Parathyroid adenoma (tissue), 2 donors: ENCODE data around the gene OSBPL2.

Experiments used
- H2AFZ ChIP-seq: fragments of 300-600 bp; sonication (generic); one replicate; pipeline ENCODE4 v1.7.0; 2017; ENCODE audit warnings: antibody characterized with exemption, mild to moderate bottlenecking
- H3K27ac ChIP-seq: fragments of 300-600 bp; sonication (generic); one replicate; pipeline ENCODE4 v1.7.0; 2017
- H3K27me3 ChIP-seq: fragments of 300-600 bp; sonication (generic); one replicate; pipeline ENCODE4 v1.7.0; 2017; ENCODE audit warnings: low read length; ENCODE audit not compliant: control insufficient read depth, insufficient read depth
- H3K36me3 ChIP-seq: fragments of 300-600 bp; sonication (generic); one replicate; pipeline ENCODE4 v1.7.0; 2017; ENCODE audit warnings: low read length; ENCODE audit not compliant: control insufficient read depth, insufficient read depth
- H3K4me1 ChIP-seq: fragments of 300-600 bp; sonication (generic); one replicate; pipeline ENCODE4 v1.7.0; 2017; ENCODE audit warnings: control low read depth
- H3K4me2 ChIP-seq: fragments of 300-600 bp; sonication (generic); one replicate; pipeline ENCODE4 v1.7.0; 2017; ENCODE audit warnings: low read length
- H3K4me3 ChIP-seq: fragments of 300-600 bp; sonication (generic); one replicate; pipeline ENCODE4 v1.7.0; 2017; ENCODE audit warnings: low read depth, low read length
- H3K79me2 ChIP-seq: fragments of 300-600 bp; sonication (generic); one replicate; pipeline ENCODE4 v1.7.0; 2017; ENCODE audit warnings: control low read depth
- H3K9ac ChIP-seq: fragments of 300-600 bp; sonication (generic); one replicate; pipeline ENCODE4 v1.7.0; 2017; ENCODE audit warnings: mild to moderate bottlenecking
- H3K9me3 ChIP-seq: fragments of 300-600 bp; sonication (generic); one replicate; pipeline ENCODE4 v1.7.0; 2017; ENCODE audit warnings: low read length; ENCODE audit not compliant: control insufficient read depth
- CTCF ChIP-seq: fragments of 300-600 bp; sonication (generic); IDR thresholded peaks from one replicate; pipeline ENCODE4 v1.7.0; 2017; ENCODE audit warnings: antibody characterized with exemption, mild to moderate bottlenecking
- donor health status: primary hyperparathyroidism.

Gene OSBPL2

DNA sequence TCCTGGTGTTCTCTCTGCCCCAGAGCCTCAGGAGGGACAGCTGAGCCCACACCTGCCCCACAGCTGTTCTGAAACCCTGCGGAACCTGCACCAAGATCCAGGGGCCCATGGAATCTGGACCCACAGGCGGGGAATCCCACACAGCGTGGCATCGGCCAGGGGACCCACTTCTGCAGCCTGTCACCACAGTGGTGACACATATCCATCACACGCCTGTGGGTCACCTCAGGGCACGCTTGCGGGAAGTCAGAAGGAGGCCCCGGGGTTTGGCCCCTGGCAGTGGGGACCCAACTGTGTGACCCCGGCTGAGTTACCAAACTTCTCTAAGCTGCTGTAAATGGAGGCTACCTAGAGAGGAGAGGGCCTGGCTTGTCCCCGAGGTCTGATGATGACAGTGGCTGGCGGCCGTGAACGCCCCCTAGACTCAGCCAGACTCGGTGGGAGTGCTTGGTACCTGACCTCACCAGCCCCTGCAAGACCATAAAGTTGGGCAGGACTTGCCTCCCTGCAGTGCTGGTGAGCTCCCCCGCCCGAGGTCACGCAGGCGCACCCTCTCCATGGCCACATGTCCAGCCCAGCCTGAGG lies 16.0 kb upstream of the OSBPL2 start:
- H3K9ac ChIP-seq: no peak overlapping the region
- no peak overlapping the region for H2AFZ ChIP-seq
- H3K27ac ChIP-seq: no peak overlapping the region
- no peak overlapping the region for H3K4me2 ChIP-seq
- no peaks in the 10 kb centered on the region for H3K27me3 ChIP-seq
- no peaks in the 10 kb centered on the region for H3K9me3 ChIP-seq
- no peak for TF ChIP-seq CTCF
- H3K4me3 ChIP-seq: no peak overlapping the region
- peaks cover 2% of the 10 kb centered on the region for H3K4me1 ChIP-seq
- H3K79me2 ChIP-seq: no peaks in the 10 kb centered on the region
- no peaks in the 10 kb centered on the region for H3K36me3 ChIP-seq

- Histone ChIP-seq H3K9ac (no peak overlapping the region), H3K4me2 (no peak overlapping the region), H3K4me1 (peaks cover 6% of the 10 kb centered on the region), H3K27me3 (no peaks in the 10 kb centered on the region), H3K36me3 (no peaks in the 10 kb centered on the region), H3K4me3 (no peak overlapping the region), H3K9me3 (no peaks in the 10 kb centered on the region), H3K27ac (no peak overlapping the region), H2AFZ (no peak overlapping the region), H3K79me2 (no peaks in the 10 kb centered on the region)
- no peak for TF ChIP-seq CTCF
Measured at GRCh38 chr20:62222972-62223371, 15.3 kb upstream of the OSBPL2 start.

DNA sequence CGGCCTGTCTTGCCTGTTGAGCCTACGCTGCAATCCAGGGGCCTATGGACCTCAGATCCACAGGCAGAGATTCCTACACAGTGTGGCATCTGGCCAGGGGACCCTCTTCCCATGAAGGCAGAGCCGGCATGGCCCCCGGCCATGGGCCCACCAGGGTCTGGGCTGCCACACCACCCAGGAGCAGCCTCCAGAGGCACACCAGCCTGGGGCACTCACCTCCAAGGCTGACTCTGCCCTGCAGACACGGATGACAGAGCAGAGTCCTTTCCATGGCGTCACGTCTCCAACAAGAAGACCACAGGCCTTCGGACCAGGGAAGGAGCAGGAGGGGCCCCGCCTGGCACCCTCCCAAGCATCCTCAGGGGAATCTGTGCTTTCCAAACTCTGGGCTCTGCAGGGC lies 14.8 kb upstream of the OSBPL2 start:
- Histone ChIP-seq H3K9ac (no peak overlapping the region), H3K4me1 (peaks cover 11% of the 10 kb centered on the region), H3K27me3 (no peaks in the 10 kb centered on the region), H3K27ac (no peak overlapping the region), H3K36me3 (no peaks in the 10 kb centered on the region), H2AFZ (no peak overlapping the region), H3K4me3 (no peak overlapping the region), H3K9me3 (no peaks in the 10 kb centered on the region), H3K4me2 (no peak overlapping the region), H3K79me2 (no peaks in the 10 kb centered on the region)
- TF ChIP-seq CTCF: no peak

DNA sequence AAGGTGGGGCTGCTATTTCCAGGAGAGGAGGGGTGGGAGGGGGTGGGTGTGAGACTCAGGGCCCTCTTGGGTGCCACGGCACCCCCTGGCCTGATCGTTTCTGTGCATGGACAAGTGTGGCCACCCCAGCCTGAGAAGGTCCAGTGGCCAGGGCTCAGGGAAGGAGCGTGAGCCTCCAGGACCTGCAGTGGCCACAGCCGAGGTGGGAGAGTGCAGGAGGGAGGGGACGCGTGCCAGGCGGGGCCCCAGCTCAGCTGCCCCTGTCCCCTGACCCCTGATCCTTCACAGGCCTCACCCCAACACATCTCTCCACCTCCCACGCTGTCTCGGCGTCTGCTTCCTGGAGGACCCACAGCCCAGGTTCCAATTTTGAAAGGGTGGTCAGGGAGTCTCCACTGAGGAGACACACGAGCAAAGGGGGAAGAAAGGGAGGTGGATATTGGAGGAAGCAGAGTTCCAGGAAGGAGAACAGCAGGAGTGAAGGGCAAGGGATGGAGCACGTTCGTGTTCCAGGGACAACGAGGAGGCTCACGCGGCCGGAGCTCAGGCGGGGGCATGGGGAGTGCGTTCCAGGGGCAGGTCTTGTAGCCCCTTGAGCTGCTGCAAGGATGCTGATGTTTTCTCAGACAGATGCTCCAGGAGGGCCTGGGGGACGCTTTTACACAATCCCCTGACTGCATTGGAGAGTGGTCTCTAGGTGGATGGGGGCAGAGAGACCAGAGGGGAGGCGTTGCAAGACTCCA lies 14.0 kb upstream of the OSBPL2 start:
- H3K36me3 ChIP-seq: no peaks in the 10 kb centered on the region
- no peaks in the 10 kb centered on the region for H3K79me2 ChIP-seq
- no peak overlapping the region for H3K27ac ChIP-seq
- no peak overlapping the region for H2AFZ ChIP-seq
- H3K9ac ChIP-seq: no peak overlapping the region
- H3K4me1 ChIP-seq: peaks cover 11% of the 10 kb centered on the region
- no peak overlapping the region for H3K4me3 ChIP-seq
- H3K9me3 ChIP-seq: no peaks in the 10 kb centered on the region
- no peaks in the 10 kb centered on the region for H3K27me3 ChIP-seq
- no peak overlapping the region for H3K4me2 ChIP-seq
- TF ChIP-seq CTCF: no peak

DNA sequence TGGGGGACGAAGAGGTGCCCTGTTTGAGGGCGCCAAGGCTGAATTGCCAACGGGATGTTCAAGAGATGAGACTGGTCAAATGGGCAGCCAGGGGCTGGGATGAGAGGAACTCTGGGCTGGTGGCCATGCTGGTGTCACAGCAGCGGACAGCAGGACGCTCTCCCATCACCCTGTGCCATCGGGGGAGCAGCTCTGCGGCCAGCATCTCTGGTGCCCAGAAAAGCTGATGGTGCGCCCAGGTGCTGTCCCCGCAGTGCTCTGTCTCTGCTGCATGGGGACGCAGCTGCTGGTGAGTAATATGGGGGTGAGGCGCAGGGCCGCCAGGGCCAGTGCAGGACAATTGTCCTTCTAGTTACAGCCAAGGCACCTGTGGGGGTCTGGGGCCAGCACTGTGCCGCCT lies 13.3 kb upstream of the OSBPL2 start:
- H3K36me3 ChIP-seq: no peaks in the 10 kb centered on the region
- H3K27ac ChIP-seq: no peak overlapping the region
- no peaks in the 10 kb centered on the region for H3K79me2 ChIP-seq
- TF ChIP-seq CTCF: no peak
- H3K9ac ChIP-seq: no peak overlapping the region
- no peaks in the 10 kb centered on the region for H3K9me3 ChIP-seq
- H3K27me3 ChIP-seq: no peaks in the 10 kb centered on the region
- H3K4me1 ChIP-seq: peaks cover 11% of the 10 kb centered on the region
- no peak overlapping the region for H2AFZ ChIP-seq
- no peak overlapping the region for H3K4me3 ChIP-seq
- no peak overlapping the region for H3K4me2 ChIP-seq
